GM18507 (cell line): ENCODE measurements around the gene RNF183.
A peak's percentile ranks its signal among the peaks of the same experiment; 100 is the strongest.

Experiments
- DNase-seq: peaks from one replicate; pipeline ENCODE4 v3.0.0; 2011; ENCODE audit warnings: low read depth; ENCODE audit not compliant: insufficient read length; ENCODE audit errors: extremely low spot score
- FAIRE-seq: peaks from 2 replicates; lab custom pipeline; 2011; peaks lifted over from hg19 to GRCh38; lab: Jason Lieb, UNC

The RNF183 gene, protein sequence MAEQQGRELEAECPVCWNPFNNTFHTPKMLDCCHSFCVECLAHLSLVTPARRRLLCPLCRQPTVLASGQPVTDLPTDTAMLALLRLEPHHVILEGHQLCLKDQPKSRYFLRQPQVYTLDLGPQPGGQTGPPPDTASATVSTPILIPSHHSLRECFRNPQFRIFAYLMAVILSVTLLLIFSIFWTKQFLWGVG

DNA sequence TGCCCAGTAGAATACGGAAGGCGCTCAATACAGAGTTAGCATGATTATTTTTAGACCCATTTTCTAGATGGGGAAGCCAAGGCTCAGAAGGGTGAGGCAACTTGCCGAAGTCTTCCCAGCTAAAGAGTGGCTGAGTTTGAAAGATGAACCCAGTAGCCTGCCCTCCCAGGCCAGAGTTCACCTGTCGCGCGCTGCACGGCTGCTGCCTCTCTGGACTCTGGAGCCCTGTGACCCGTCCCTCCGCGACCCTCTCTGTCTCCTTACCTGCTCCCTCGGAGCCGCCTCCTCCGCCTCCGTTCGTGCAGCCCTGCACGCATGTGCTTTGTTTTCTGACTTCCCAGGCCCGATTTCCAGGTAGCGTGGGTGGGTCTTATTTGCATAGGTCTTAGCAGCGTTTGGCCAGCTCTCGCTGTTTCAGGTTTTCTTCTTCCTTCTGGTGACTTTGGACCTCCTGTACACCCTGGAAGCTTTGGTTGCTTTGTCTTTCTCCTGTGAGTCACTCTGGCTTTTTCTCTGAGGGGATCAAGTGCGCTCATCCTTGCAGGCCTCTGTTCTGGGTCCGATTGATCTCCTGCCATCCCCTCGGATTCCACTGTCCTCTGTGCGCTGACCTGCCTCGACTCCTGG is at the start of gene RNF183:
Gene RNF183 (minus strand): TSS at position 585 of the 627 bp plus-strand sequence. CDS start 5,192 bp downstream, outside the sequence.
- FAIRE-seq (no peak), DNase-seq (no peak)

DNA sequence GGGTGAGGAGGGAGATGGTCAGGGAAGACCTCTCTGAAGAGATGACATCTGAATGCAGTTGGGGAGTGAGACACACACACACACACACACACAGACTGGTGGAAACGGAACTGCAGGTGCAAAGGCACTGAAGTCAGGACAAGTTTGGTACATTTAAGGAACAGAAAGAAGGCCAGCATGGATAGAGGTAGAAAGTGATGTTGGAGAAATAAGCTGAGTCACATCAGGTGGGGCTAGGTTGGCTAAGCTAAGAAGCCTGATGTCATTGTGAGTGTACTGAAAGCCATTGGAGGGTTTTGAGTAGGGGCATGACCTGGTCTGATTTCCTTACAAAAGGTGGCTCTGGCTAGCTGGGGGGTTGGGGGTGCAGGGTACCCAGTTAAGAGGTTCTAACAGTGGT is 49.2 kb upstream of the RNF183 start:
- DNase-seq = no peak
- no peak for FAIRE-seq

DNA sequence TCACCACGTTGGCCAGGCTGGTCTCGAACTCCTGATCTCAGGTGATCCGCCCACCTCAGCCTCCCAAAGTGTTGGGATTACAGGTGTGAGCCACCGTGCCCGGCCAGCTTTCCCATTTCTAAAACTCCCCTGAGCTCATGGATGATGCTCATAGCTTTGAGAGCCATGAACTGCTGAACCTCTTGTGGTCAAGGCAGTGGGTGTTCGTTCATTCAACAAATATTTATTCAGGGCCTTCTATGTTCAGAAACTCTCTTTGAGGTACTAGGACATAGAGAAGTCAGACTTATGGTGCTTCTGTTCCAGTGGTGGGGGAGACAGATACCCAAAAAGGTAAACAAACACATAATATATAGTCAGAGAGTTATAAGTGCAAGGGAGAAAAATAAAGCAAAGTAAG is 48.8 kb upstream of the RNF183 start:
- FAIRE-seq (no peak), DNase-seq (no peak)

DNA sequence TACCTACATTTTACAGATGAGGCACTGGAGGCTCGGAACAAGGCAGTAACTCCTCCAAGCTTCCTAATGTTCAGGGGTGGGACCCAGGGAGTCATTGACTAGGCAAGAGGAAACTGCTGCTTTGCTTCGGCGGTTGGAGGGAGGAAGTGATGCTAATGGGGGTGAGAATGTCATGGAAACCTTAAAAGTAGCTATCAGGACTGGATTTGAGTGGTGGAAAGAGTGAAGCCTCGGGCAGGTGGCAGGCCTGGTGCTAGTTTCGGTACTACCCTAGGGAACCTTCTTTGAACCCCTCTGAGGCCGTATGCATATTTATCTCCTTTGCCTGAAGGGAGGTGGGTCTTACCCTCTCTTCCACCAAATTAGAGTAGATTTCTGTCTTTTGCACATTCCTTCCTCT is 47.8 kb upstream of the RNF183 start:
- FAIRE-seq (peak; percentile 85), DNase-seq (no peak)

DNA sequence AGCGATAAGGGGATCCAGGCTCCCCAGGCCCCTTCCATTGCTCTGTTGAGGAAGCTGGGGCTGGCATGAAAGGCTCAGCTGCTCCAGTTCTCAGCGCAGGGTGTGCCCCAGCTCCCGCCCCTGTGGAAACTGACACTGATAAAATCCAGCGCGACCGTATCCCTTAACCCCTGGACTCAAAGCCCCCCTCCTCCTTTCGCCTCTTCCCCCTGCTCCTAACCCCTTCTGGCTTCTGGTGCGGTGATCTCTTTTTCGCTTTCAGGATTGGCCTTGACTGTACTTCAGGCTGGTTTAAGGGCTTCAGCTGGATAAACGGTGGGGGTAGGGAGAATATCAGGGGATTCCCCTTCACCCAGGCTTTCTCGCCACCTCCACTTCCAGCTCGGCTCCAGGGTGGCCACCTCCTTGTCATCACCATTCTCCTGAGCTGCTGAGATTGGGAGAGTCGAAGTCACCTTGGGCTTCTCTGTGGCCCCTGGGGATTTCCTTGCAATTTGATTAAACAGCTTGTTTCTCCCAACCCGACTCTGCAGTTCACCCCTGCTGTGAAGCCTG is 47.0 kb upstream of the RNF183 start:
- DNase-seq (no peak), FAIRE-seq (peak; percentile 72)

DNA sequence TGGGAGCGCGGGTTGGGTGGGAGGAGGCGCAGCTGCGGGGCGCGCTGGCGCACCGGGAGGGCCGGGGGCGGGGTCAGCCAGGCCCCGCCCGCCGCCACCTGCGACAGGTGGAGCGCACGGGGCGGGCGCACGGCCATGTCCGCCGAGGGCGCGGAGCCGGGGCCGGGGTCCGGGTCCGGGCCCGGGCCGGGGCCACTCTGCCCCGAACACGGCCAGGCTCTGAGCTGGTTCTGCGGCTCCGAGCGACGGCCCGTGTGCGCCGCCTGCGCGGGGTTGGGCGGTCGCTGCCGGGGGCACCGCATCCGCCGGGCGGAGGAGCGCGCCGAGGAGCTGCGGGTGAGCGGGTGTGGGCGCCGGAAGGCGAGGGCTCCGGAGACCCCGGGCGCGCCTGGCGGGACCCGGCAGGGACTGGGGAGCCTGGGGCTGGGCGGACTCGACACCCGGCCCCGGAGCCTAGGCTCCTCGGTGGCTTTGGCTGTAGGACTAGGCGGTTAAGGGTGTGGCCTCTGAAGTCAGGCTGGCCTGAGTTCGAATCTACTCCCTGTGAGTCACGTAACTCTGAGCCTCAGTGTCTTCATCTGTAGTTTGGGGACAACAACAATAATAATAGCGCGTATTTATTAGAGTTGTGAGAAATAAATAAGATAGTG is 46.4 kb upstream of the RNF183 start, which contains the start of gene BSPRY:
Gene BSPRY (plus strand): TSS at position 97 of the 650 bp plus-strand sequence. CDS start 39 bp downstream, at position 136.
- no peak for DNase-seq
- FAIRE-seq = peak; percentile 15

DNA sequence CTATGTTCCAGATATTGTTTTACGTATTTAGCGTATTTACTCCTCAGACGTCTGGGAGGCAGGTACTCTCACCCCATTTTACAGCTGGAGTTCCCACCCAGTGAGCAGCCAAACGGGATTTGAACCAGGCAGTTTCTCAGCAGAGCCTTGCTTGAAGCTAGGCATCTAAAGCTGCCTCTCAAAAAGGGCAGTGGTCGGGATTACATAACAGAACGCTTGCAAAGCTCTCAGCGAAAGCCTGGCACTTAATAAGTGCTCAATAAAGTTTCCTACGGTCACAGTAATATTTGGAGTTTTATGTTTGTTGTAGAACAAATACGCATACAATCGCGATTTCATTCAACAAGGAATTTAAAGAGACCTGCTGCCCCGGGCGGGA is 45.9 kb upstream of the RNF183 start:
- FAIRE-seq (no peak), DNase-seq (no peak)

DNA sequence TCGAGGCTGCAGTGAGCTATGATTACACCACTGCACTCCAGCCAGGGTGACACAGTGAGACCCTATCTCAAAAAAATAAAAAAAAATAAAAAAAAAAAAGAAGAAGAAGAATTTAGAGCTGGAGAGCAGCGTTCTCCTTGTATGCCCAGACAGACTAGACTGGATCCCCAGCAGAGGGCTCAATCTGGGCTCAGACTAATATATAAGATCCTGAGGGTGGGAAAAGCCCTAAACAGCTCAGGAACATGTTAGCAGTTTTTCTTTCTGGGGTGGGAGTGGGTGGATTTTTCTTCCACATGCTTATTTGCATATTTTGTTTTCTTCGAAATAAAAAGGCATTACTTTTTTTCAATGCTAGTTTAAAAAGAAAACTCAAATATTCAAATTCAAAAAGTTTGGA is 45.3 kb upstream of the RNF183 start:
- FAIRE-seq = no peak

DNA sequence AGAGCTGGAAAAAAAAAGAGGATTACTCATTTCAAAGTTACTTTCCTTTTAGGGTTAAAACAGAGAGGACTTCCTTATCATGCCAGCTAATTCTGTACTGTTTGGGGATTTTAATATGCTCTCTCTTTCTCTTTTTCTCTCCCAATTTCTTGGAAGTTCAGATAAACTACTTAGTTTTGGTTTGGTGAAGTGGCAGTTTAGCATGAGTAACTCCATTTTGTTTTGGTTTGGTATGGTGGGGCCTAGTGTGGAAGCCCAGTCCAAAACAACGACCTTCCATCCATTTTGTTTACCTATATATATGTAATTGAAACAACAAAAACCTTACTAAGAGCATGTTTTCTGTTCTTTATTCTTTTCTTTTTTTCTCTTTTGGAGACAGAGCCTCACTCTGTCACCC is 42.5 kb upstream of the RNF183 start:
- DNase-seq (no peak), FAIRE-seq (no peak)

More for the DNA sequence above, 45.3 kb upstream of the RNF183 start:
- no peak for DNase-seq

DNA sequence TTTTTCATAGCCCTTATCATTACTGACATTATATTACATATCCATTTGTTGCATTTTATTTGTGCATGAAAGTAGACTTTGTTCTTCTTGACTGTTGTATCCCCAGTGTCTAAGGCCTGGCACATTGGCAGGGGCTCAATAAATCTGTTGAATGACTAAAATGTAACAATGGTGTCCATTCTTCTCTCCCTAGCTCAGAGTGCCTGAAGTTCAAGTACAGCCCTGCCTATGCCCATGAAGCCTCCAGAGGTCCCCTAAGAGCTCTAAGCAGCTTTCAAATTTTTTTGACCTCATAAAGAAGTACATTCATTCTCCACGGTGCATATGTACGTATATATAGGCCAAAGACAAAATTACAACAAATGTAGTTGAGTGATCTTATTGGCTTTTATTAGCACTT is 42.0 kb upstream of the RNF183 start:
- no peak for DNase-seq
- no peak for FAIRE-seq

DNA sequence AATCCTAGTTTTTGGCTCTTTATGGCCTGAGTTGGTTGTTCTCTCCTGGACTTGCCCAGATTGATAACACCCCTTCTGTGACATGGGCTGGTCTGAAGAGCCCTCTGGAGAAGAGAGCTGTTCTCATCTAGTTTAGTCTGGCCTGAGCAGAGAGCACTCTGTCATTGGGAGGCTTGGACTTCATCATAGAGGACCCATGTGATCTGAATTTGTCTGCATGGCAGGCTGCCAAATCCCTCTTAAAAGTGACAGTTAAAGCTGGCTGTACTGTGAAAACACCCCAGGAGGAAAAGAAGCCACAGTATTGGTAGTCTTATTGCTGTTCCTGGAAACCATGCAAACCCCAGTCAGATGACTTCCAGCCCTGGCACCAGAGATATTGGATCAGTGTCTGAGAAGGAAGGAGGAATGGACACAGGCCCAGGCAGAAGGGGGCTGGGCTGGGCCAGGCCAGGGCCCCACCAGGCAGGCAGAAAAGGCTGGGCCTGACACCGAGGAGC is 40.6 kb upstream of the RNF183 start:
- FAIRE-seq (no peak), DNase-seq (no peak)

DNA sequence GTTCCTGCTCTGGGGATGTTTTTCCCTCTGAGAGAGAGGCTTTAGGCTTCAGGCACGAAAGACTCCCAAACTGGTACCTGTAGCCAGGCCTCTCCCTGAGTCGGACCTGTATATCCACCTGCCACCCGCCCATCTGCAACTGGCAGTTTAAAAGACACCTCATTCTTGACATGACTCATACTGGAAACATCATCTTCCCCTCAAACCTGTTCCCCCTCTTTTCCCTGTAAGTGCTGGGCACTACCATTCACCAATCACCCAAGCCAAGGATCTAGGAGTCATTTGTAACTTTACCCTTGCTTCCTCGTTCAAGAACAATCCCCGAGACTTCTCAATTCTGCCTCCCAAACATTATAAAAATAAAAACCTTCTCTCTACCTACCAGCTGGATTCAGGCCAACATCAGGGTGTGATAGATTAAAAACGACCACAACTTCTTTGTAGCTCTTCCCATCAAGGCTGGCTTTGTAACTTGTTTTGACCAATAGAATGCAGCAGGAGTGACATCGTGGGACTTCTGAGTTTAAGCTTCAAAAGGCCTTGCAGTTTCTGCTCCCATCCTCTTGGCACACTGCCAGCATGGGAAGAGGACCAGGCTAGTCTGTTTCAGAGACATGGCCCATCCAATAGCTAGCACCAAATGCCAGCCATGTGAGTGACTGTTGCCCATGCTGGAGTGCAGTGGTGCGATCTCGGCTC is 38.7 kb upstream of the RNF183 start:
- FAIRE-seq = no peak

DNA sequence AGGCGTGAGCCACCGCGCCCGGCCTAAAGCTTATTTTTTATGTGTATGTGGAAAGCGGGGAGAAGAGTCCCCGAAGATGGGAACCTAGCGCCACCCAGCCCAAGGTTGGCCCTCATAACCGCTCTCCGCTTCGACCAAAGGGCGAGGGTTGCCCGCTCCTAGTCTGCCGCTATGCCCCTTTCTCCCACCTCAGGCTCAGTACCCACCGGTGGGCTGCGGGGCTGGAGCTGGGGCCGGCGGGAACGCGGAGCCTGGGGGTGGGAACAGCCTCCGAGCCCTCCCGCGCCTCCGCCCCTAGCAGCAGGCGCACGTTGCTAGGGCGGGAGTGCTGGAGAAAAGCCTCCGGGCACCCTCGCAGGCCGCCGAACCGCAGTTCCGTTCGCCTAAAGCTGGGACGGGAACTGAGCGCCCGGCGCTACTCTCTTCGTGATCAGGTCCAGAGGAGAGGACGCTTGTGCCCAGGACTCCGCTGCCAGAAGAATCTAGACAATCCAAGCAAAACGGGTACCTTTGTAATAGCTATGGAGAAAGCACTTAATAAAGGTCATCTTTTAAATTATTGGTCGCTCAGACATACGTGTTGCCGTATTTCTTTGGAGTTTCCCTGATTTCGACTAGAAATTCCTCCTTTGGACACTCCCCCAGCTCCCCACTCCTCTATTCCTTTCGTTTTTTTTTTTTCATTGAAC is 37.0 kb upstream of the RNF183 start, which contains the start of gene WDR31:
Gene WDR31 (minus strand): TSS at position 265 of the 689 bp plus-strand sequence. CDS start 8,253 bp downstream, outside the sequence.
- peak; percentile 86 for DNase-seq
- FAIRE-seq = peak; percentile 79

More for the DNA sequence above, 38.7 kb upstream of the RNF183 start:
- no peak for DNase-seq

DNA sequence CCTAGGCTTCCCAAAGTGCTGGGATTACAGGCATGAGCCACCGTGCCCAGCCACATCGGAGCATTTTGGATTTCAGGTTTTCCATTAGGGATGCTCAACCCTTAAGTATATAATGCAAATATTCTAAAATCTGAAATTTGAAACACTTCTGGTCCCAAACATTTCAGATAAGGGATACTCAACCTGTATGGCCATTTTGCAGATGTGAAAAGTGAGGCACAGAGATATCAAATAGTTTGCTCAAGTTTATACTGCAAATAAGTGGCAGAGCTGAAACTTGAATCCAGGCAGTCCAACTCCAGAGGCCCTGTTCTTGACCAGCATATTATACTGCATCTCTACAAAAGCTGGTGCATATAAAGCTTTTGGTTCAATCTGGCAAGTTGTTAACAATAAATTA is 34.5 kb upstream of the RNF183 start:
- no peak for DNase-seq
- FAIRE-seq = no peak

DNA sequence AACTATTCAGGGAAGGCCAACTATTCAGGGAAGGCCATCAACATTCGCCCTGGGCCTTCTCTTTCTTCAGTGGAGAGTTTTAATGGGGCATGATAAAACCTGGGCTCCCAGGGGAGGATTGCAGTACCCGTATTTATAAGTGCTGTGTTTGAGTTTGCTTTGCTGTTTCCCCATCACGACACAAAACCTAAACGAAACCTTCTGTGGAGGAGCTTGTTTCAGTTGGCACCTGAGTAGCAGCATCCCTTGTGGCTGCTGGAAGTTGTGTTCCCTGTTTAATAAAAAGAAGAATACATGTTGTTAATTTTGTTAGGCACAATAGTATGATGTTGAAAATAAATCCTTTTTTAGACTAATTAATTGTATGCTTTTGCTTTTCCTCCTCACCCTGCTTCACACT is 28.6 kb upstream of the RNF183 start:
- FAIRE-seq (no peak), DNase-seq (no peak)

DNA sequence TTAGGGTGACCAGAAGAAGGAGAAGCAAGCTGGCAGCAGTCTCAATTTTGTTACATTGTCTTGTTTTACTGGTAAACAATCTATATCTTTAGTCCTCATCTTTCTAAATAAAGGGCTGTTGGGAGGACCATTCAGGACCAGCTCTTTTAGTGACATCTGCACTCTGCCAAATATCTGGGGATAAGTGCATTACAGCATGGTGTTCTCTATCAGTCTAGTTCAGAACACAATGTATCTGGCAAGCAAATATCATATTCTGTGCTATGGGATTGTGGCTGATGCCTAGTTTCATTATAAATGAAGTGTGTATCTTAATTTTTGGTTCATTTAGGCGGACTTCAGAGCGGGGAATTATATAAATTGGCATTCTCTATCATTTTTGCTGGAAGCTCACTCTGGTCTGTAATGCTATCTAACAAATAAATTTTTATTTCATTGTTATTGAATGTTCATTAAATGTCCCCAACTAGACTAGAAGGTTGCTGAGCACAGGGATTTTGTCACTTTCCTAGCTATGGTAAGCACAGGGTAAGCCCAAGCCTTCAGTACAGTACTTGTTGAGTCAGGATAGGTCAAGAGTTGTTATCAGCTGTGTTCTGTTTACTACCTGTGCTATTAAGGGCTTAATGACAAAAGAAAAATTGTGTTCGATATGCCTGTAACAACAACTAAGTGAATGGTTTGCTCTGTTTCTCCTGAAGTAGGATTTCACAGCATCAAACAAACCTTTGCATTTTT is 25.0 kb upstream of the RNF183 start:
- no peak for DNase-seq
- no peak for FAIRE-seq

DNA sequence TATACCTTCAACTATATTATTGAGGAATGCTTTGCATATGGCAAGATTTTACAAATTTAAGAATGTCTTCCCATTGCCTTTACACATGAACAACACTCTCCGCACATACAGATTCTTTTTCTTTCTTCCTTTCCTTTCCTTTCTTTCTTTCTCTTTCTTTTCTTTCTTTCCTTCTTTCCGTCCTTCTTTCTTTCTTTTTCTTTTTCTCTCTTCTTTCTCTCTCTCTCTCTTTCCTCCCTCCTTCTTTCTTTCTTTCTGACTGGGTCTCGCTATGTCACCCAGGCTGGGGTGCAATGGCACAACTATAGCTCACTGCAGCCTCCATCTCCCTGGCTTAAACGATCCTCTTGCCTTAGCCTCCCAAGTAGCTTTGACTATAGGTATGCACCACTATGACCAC is 23.1 kb upstream of the RNF183 start:
- no peak for FAIRE-seq

DNA sequence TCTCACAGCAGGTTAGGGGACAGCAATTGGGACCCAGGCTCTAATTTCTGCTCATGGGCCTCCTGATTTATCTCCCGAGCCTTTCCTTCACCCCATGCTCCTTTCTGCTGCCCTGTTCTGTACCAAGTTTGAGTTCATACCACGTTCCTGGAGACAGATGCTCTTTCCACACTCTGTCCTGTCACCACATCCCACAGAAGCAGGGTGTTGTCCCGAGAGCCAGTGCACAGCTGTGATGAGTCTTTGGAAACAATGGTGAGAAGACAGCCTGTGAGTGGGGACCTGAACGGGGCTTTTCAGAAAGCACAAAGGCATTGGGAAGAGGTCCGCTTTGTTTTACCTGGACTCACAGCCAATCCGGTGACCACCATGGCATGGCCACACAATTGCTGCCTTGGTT is 19.5 kb upstream of the RNF183 start:
- FAIRE-seq (no peak), DNase-seq (no peak)

More for the DNA sequence above, 23.1 kb upstream of the RNF183 start:
- DNase-seq = no peak
